Activated gamma-delta T cell treated with anti-CD3 and anti-CD28 coated beads, Interleukin-2, amount 50 U/mL, for 16 hours (primary cell): ENCODE data around the gene WDR81.
"Not testable (repeated sequence)": the region's sequence is repeated elsewhere in the genome, so short reads cannot be mapped to it uniquely, and the experiment has no call there.

Source experiments
- DNase-seq: peaks from one replicate; pipeline ENCODE4 v3.0.0-alpha.2; 2020; ENCODE audit warnings: low read depth

The WDR81 gene

GRCh38 chr17:1713160-1713877 is 11.2 kb upstream of the WDR81 start:
- no peak for DNase-seq

GRCh38 chr17:1713878-1714426 is 10.6 kb upstream of the WDR81 start:
- no peak for DNase-seq

GRCh38 chr17:1714427-1714979 is 10.0 kb upstream of the WDR81 start:
- no peak for DNase-seq

GRCh38 chr17:1714980-1715802 is 9.3 kb upstream of the WDR81 start:
- DNase-seq = no peak

- no peak for DNase-seq
Observed at GRCh38 chr17:1715803-1716075, 8.8 kb upstream of the WDR81 start.

- DNase-seq = peak; percentile 100
Observed at GRCh38 chr17:1716076-1716911, 8.2 kb upstream of the WDR81 start.

- DNase-seq = peak; percentile 75
Observed at GRCh38 chr17:1716912-1717695, 7.4 kb upstream of the WDR81 start.

GRCh38 chr17:1718362-1719165 is 5.9 kb upstream of the WDR81 start:
- DNase-seq = no peak

- peak; percentile 53 for DNase-seq
Observed at GRCh38 chr17:1720856-1721386, 3.6 kb upstream of the WDR81 start.

GRCh38 chr17:1722022-1722421 is 2.5 kb upstream of the WDR81 start:
- DNase-seq = not testable (repeated sequence)

- DNase-seq = no peak
Observed at GRCh38 chr17:1724869-1725641, 551 bp downstream of the WDR81 start.

- DNase-seq = no peak
Observed at GRCh38 chr17:1725642-1726511, 1.4 kb downstream of the WDR81 start.

GRCh38 chr17:1726626-1727257 is 2.2 kb downstream of the WDR81 start:
- no peak for DNase-seq

GRCh38 chr17:1727258-1727789 is 2.8 kb downstream of the WDR81 start:
- DNase-seq = no peak

GRCh38 chr17:1727876-1728630 is 3.5 kb downstream of the WDR81 start:
- DNase-seq = no peak

GRCh38 chr17:1729966-1730325 is 5.4 kb downstream of the WDR81 start:
- no peak for DNase-seq
